Neuronal stem cell (in vitro differentiated cells): ENCODE data around the gene MYCBPAP.

Experiments
- DNase-seq: peaks from one replicate; pipeline ENCODE4 v3.0.0-alpha.2; 2013; ENCODE audit warnings: low spot score
- H2AFZ ChIP-seq: one replicate; pipeline ENCODE4 v1.6.1; 2013; ENCODE audit warnings: mild to moderate bottlenecking, low read length, inconsistent platforms
- H2AK5ac ChIP-seq: 2 replicates; pipeline ENCODE4 v1.6.1; 2013; ENCODE audit warnings: low read depth, mild to moderate bottlenecking, inconsistent platforms, low read length, moderate library complexity, mixed read lengths
- H2BK120ac ChIP-seq: 2 replicates; pipeline ENCODE4 v1.6.1; 2013; ENCODE audit warnings: low read depth, mild to moderate bottlenecking, inconsistent platforms, low read length, moderate library complexity, mixed read lengths
- H2BK12ac ChIP-seq: one replicate; pipeline ENCODE4 v1.6.1; 2013; ENCODE audit warnings: low read length, inconsistent platforms
- H2BK15ac ChIP-seq: 2 replicates; pipeline ENCODE4 v1.6.1; 2013; ENCODE audit warnings: mild to moderate bottlenecking, low read length, inconsistent platforms, mixed read lengths
- H2BK5ac ChIP-seq: one replicate; pipeline ENCODE4 v1.6.1; 2013; ENCODE audit warnings: inconsistent platforms, mild to moderate bottlenecking, low read length, moderate library complexity
- H3K14ac ChIP-seq: one replicate; pipeline ENCODE4 v1.6.1; 2013; ENCODE audit warnings: low read length, inconsistent platforms
- H3K18ac ChIP-seq: 2 replicates; pipeline ENCODE4 v1.6.1; 2013; ENCODE audit warnings: low read length, inconsistent platforms
- H3K23ac ChIP-seq: 2 replicates; pipeline ENCODE4 v1.6.1; 2013; ENCODE audit warnings: low read depth, mild to moderate bottlenecking, mixed read lengths, low read length, inconsistent platforms; ENCODE audit not compliant: poor library complexity
- H3K27ac ChIP-seq: replicated peaks from 3 replicates; pipeline ENCODE4 v1.5.1; 2013; ENCODE audit warnings: low read length, inconsistent platforms
- H3K27me3 ChIP-seq, 3 experiments: 2 replicates each; pipeline ENCODE4 v1.6.1; 2013; ENCODE audit warnings: low read length in 3 of 3, mild to moderate bottlenecking in 2 of 3, inconsistent platforms in 1 of 3, low read depth in 1 of 3, mixed read lengths in 1 of 3, moderate library complexity in 1 of 3; ENCODE audit not compliant: control insufficient read depth in 3 of 3, insufficient read depth in 3 of 3
- H3K36me3 ChIP-seq, 2 donors: replicated peaks in 1 of 2; 2 replicates each; pipeline ENCODE4 v1.6.1; 2013; ENCODE audit warnings: low read length in 2 of 2; ENCODE audit not compliant: control insufficient read depth in 2 of 2, insufficient read depth in 2 of 2
- H3K4ac ChIP-seq: 2 replicates; pipeline ENCODE4 v1.6.1; 2013; ENCODE audit warnings: inconsistent platforms, mild to moderate bottlenecking, low read length, moderate library complexity
- H3K4me1 ChIP-seq, 2 donors: 1 replicate in 1 of 2; 2 replicates in 1 of 2; pipeline ENCODE4 v1.6.1; 2013; ENCODE audit warnings: low read length in 2 of 2, low read depth in 1 of 2; ENCODE audit not compliant: control insufficient read depth in 2 of 2, insufficient read depth in 1 of 2
- H3K4me2 ChIP-seq: one replicate; pipeline ENCODE4 v1.6.1; 2013; ENCODE audit warnings: mild to moderate bottlenecking, low read length, inconsistent platforms; ENCODE audit not compliant: insufficient read depth, poor library complexity, severe bottlenecking
- H3K4me3 ChIP-seq, 2 donors: 2 replicates each; pipeline ENCODE4 v1.5.1; 2013; ENCODE audit warnings: low read length in 2 of 2, mild to moderate bottlenecking in 2 of 2, inconsistent platforms in 1 of 2, moderate library complexity in 1 of 2
- H3K79me1 ChIP-seq: one replicate; pipeline ENCODE4 v1.6.1; 2013; ENCODE audit warnings: low read depth, mild to moderate bottlenecking, inconsistent platforms, low read length, moderate library complexity
- H3K9ac ChIP-seq: one replicate; pipeline ENCODE4 v1.6.1; 2013; ENCODE audit warnings: mild to moderate bottlenecking, low read depth, low read length, inconsistent platforms; ENCODE audit not compliant: poor library complexity
- H3K9me3 ChIP-seq, 2 donors: replicated peaks in 1 of 2; 2 replicates each; pipeline versions ENCODE3 to v1.6.1; 2013; ENCODE audit warnings: low read length in 2 of 2, mild to moderate bottlenecking in 2 of 2, inconsistent platforms in 1 of 2, low read depth in 1 of 2, mixed read lengths in 1 of 2, moderate library complexity in 1 of 2; ENCODE audit not compliant: control insufficient read depth in 2 of 2, insufficient read depth in 1 of 2
- H4K8ac ChIP-seq: one replicate; pipeline ENCODE4 v1.6.1; 2013; ENCODE audit warnings: low read depth, mild to moderate bottlenecking, inconsistent platforms, low read length, moderate library complexity
- H4K91ac ChIP-seq: one replicate; pipeline ENCODE4 v1.6.1; 2013; ENCODE audit warnings: low read length, low read depth, mild to moderate bottlenecking, inconsistent platforms; ENCODE audit not compliant: poor library complexity
- WGBS, 2 donors: extraction: QIAGEN DNeasy Blood & Tissue Kit; methylation state at CpG; one replicate each; pipeline ENCODE4 v1.1.7; 2013; ENCODE audit warnings: missing lambda C conversion rate in 2 of 2, mixed read lengths in 1 of 2; ENCODE audit not compliant: insufficient read length in 2 of 2, insufficient replicate concordance in 1 of 2; ENCODE audit errors: extremely low coverage in 2 of 2; 5-methylcytosine and 5-hydroxymethylcytosine counted together

The MYCBPAP gene

GRCh38 chr17:50556803-50557202 is 48.6 kb downstream of the MYCBPAP start:
- Histone ChIP-seq H3K9ac (peak overlapping the region; percentile 34), H2BK15ac (peak overlapping the region; percentile 30), H3K18ac (peak overlapping the region; percentile 42), H2AFZ (no peak overlapping the region), H3K4me1 (peaks cover 12 to 21% of the 10 kb centered on the region in 2 donors), H3K14ac (peak overlapping the region; percentile 49), H3K4me2 (no peak overlapping the region), H3K27ac (no peak overlapping the region), H3K9me3 (no peaks in the 10 kb centered on the region), H3K36me3 (no peaks in the 10 kb centered on the region), H2AK5ac (peak overlapping the region; percentile 60), H3K4ac (no peak overlapping the region), H3K23ac (peak overlapping the region; percentile 37), H3K27me3 (peaks cover 9 to 31% (median 28%) of the 10 kb centered on the region in 3 experiments), H2BK5ac (no peak overlapping the region), H2BK12ac (peak overlapping the region; percentile 25), H4K8ac (no peak overlapping the region), H3K79me1 (no peaks in the 10 kb centered on the region), H4K91ac (no peak overlapping the region), H2BK120ac (no peak overlapping the region), H3K4me3 (no peak overlapping the region)
- WGBS, 2 donors = no CpG with 5 or more reads among the region's 5 CpGs
- DNase-seq = no peak

DNA sequence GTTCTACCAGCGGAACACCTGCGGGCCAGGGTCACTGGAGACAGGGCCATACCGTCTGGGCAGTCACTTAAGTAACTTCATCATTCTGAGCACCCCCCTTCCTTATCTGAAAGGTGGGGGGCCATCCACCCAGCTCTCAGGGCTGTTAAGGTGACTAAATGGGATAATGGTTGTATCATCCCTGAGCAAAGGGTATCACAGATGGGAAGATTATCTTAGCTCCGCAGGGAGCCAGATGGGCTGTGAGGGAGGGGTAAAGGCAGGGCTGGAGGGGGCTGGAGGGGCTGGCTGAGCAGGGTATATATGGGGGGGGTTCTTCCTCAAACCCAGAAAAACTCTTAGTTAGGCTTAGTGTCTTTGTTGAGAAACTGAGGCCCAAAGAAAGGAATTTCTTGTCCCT is 49.4 kb downstream of the MYCBPAP start:
- Histone ChIP-seq H2AK5ac (no peak overlapping the region), H3K27me3 (peaks cover 12 to 39% (median 36%) of the 10 kb centered on the region in 3 experiments), H2BK5ac (no peak overlapping the region)

GRCh38 chr17:50558091-50558490 is 49.9 kb downstream of the MYCBPAP start:
- Histone ChIP-seq H3K27me3 (peaks cover 13 to 44% (median 40%) of the 10 kb centered on the region in 3 experiments), H3K79me1 (no peaks in the 10 kb centered on the region), H3K4me3 (no peak overlapping the region), H3K4me2 (no peak overlapping the region), H4K8ac (no peak overlapping the region), H4K91ac (no peak overlapping the region), H3K9ac (no peak overlapping the region), H2BK120ac (no peak overlapping the region), H3K14ac (no peak overlapping the region), H3K36me3 (no peaks in the 10 kb centered on the region), H2BK15ac (no peak overlapping the region), H3K18ac (no peak overlapping the region), H3K9me3 (no peaks in the 10 kb centered on the region), H2AFZ (no peak overlapping the region), H2AK5ac (peak overlapping the region; percentile 2), H3K4ac (no peak overlapping the region), H2BK5ac (no peak overlapping the region), H2BK12ac (no peak overlapping the region), H3K4me1 (peaks cover 21 to 31% of the 10 kb centered on the region in 2 donors), H3K23ac (no peak overlapping the region), H3K27ac (no peak overlapping the region)
- no CpG with 5 or more reads among the region's 4 CpGs for WGBS, 2 donors
- DNase-seq = no peak

More for the DNA sequence above, 49.4 kb downstream of the MYCBPAP start:
- H3K9ac ChIP-seq = no peak overlapping the region
- H3K4ac ChIP-seq = no peak overlapping the region
- no CpG with 5 or more reads among the region's 4 CpGs for WGBS, 2 donors
- no peak for DNase-seq
- no peak overlapping the region for H2AFZ ChIP-seq
- no peak overlapping the region for H3K4me2 ChIP-seq
- no peak overlapping the region for H2BK120ac ChIP-seq
- no peak overlapping the region for H2BK15ac ChIP-seq
- no peak overlapping the region for H3K23ac ChIP-seq
- no peak overlapping the region for H2BK12ac ChIP-seq
- H3K4me1 ChIP-seq = peaks cover 17 to 27% of the 10 kb centered on the region in 2 donors
- H3K14ac ChIP-seq = no peak overlapping the region
- no peak overlapping the region for H4K8ac ChIP-seq
- H3K4me3 ChIP-seq = no peak overlapping the region
- H3K27ac ChIP-seq = no peak overlapping the region
- H3K79me1 ChIP-seq = no peaks in the 10 kb centered on the region
- H3K18ac ChIP-seq = no peak overlapping the region
- no peaks in the 10 kb centered on the region for H3K36me3 ChIP-seq
- no peak overlapping the region for H4K91ac ChIP-seq
- H3K9me3 ChIP-seq = no peaks in the 10 kb centered on the region

DNA sequence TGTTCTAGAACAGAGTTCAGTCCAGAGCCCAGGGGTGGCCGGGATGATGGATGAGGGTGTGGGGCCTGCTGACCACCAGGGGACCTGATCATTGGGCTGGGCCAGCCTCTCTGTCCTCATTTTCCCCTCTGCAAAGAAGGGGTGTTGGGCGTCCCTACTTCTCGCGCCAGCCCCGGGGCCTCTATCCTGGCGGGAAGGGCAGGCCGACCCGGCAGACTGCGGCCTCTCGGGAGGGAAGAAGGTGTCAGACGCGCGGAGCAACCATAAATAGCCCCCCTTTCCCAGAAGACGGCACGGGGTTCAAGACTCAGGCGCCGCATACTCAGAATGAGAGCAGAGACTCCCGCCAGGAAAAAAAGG is 50.3 kb downstream of the MYCBPAP start:
- H2AK5ac ChIP-seq = peak overlapping the region; percentile 2
- H2BK5ac ChIP-seq = no peak overlapping the region
- H2BK12ac ChIP-seq = no peak overlapping the region
- H4K8ac ChIP-seq = no peak overlapping the region
- H3K4me1 ChIP-seq = peaks cover 24 to 31% of the 10 kb centered on the region in 2 donors
- no peak overlapping the region for H3K27ac ChIP-seq
- H2BK120ac ChIP-seq = no peak overlapping the region
- peak overlapping the region; percentile 94 for H3K4me2 ChIP-seq
- H4K91ac ChIP-seq = no peak overlapping the region
- no peak for DNase-seq
- H3K27me3 ChIP-seq = peaks cover 13 to 48% (median 45%) of the 10 kb centered on the region in 3 experiments
- peak overlapping the region; percentile 38 for H3K9ac ChIP-seq
- no CpG with 5 or more reads among the region's 18 CpGs for WGBS, 2 donors
- peak overlapping the region; percentile 50 for H3K18ac ChIP-seq
- H3K79me1 ChIP-seq = no peaks in the 10 kb centered on the region
- H3K23ac ChIP-seq = no peak overlapping the region
- no peaks in the 10 kb centered on the region for H3K36me3 ChIP-seq
- H3K9me3 ChIP-seq = no peaks in the 10 kb centered on the region
- H3K4me3 ChIP-seq = no peak overlapping the region
- H3K4ac ChIP-seq = no peak overlapping the region
- H2BK15ac ChIP-seq = no peak overlapping the region
- H3K14ac ChIP-seq = no peak overlapping the region
- peak overlapping the region; percentile 97 for H2AFZ ChIP-seq
